ENCODE measurements around the gene LAMA4. TPM values are rescaled to one million over a fixed set of nuclear protein-coding genes. Genes with fewer than 3 reads are reported as not detected.

The LAMA4 gene
- total RNA-seq, 1 experiment from 2014 or later, result 1.1 TPM

DNA sequence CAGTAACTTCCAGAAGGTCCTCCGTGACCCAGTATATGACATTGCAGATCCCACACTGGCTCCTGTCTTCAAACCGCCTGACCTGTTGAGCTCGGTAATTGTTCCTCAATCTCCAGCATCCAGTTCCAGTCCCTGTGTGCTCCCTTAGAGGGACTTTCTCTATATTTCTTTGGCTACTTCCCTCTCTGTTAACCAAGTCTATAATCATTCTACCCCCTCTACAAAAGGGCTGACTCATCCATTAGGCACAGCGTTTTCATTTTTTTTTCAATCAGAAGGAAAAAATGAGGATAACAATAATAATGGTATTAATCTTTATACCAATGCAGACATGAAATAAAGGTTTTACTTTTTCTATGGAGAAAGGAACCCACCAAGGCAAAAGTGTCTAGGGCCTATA, 97.7 kb downstream of the LAMA4 start:
- no peak overlapping the region for H2AK5ac ChIP-seq (ENCODE audit: insufficient read length, low read length)
- no peak overlapping the region for H3K9ac ChIP-seq (ENCODE audit: extremely low read depth, insufficient read length, low read length)
- no peak for DNase-seq
- peak overlapping the region; percentile 38 for H2BK5ac ChIP-seq (ENCODE audit: insufficient read length, low read length)
- no peaks in the 10 kb centered on the region for H3K9me3 Mint-ChIP-seq
- no peak overlapping the region for H4K5ac ChIP-seq (ENCODE audit: insufficient read length, low read depth, low read length)
- H3K4ac ChIP-seq (ENCODE audit: low read depth, low read length), result no peak overlapping the region
- no peak overlapping the region for H4K8ac ChIP-seq (replicated peaks; ENCODE audit: insufficient read length, low read depth, low read length)
- H3K79me1 ChIP-seq (ENCODE audit: insufficient read depth, low read depth, low read length, poor library complexity, severe bottlenecking), result no peaks in the 10 kb centered on the region
- H3K23me2 ChIP-seq (ENCODE audit: insufficient read length, low read depth, low read length, poor library complexity, severe bottlenecking), result no peaks in the 10 kb centered on the region
- H2BK15ac ChIP-seq (ENCODE audit: low read depth, low read length), result no peak overlapping the region
- H3K9me3 ChIP-seq (ENCODE audit: control insufficient read depth, low read depth, low read length), result no peaks in the 10 kb centered on the region
- H2AFZ ChIP-seq (ENCODE audit: low read length), result no peak overlapping the region
- no peak overlapping the region for H3K23ac ChIP-seq (ENCODE audit: insufficient read length, low read depth, low read length)
- H3K14ac ChIP-seq (ENCODE audit: insufficient read depth, low read length), result no peak overlapping the region
- no peak overlapping the region for H2BK12ac ChIP-seq (ENCODE audit: insufficient read length, low read depth, low read length)
- H3K4me1 Mint-ChIP-seq, result peaks cover 0 to 7% of the 10 kb centered on the region in 2 experiments; a peak in 2 of 4 replicates
- H3K27me3 Mint-ChIP-seq (ENCODE audit: low read depth), result no peaks in the 10 kb centered on the region
- H3K27ac Mint-ChIP-seq, result no peak overlapping the region; a peak in 1 of 7 replicates
- H2BK20ac ChIP-seq (ENCODE audit: low read depth, low read length, poor library complexity, severe bottlenecking), result no peak overlapping the region
- TF ChIP-seq CTCF (conservative IDR thresholded peaks at IDR 0.05), result no peak
- no peak overlapping the region for H3K18ac ChIP-seq (ENCODE audit: insufficient read length, low read depth, low read length)
- H3T11ph ChIP-seq (ENCODE audit: low read length), result no peak overlapping the region
- H3K79me2 ChIP-seq (ENCODE audit: insufficient read depth, low read length), result no peaks in the 10 kb centered on the region
- H3K4me1 ChIP-seq (ENCODE audit: insufficient read depth, low read length), result no peaks in the 10 kb centered on the region
- no peaks in the 10 kb centered on the region for H3K27me3 ChIP-seq (ENCODE audit: insufficient read depth, low read length)
- H3K4me3 Mint-ChIP-seq, result no peak overlapping the region
- no CpG with 5 or more reads among the region's 4 CpGs for WGBS (ENCODE audit: extremely low coverage, insufficient read length, low lambda C conversion rate)
- H4K20me1 ChIP-seq (ENCODE audit: control insufficient read depth, insufficient read depth, insufficient read length), result no peaks in the 10 kb centered on the region
- no peaks in the 10 kb centered on the region for H3K36me3 Mint-ChIP-seq (ENCODE audit: insufficient read depth in 1 of 3, low read depth in 3 of 3)
- no peak overlapping the region for H3K27ac ChIP-seq (ENCODE audit: insufficient read length, low read depth, low read length)
- H3K4me2 ChIP-seq (ENCODE audit: insufficient read depth, insufficient read length, low read length), result no peak overlapping the region
- no peak overlapping the region for H4K91ac ChIP-seq (ENCODE audit: insufficient read length, low read depth, low read length)
- no peak overlapping the region for H2BK120ac ChIP-seq (ENCODE audit: low read depth, low read length, poor library complexity, severe bottlenecking)
- H3K56ac ChIP-seq (ENCODE audit: insufficient read length, low read depth, low read length), result no peak overlapping the region
